Kasumi-1 (cell line): ENCODE measurements around the gene CDKN2AIPNL.
"Not testable (repeated sequence)": the region's sequence is repeated elsewhere in the genome, so short reads cannot be mapped to it uniquely, and the experiment has no call there.

Experiments
- DNase-seq, 2 experiments: peaks; one replicate each; lab custom pipeline; 2025; lab: John Stamatoyannopoulos, UW

Gene CDKN2AIPNL

GRCh38 chr5:134437847-134438581 lies 26.3 kb upstream of the CDKN2AIPNL start:
- no peak for DNase-seq

- no peak for DNase-seq
Observed at GRCh38 chr5:134437340-134437846, 25.7 kb upstream of the CDKN2AIPNL start.

- DNase-seq, result no peak
Observed at GRCh38 chr5:134436523-134437339, 25.1 kb upstream of the CDKN2AIPNL start.

- no peak for DNase-seq
Observed at GRCh38 chr5:134435560-134435959, 23.9 kb upstream of the CDKN2AIPNL start.

GRCh38 chr5:134432677-134433359 lies 21.1 kb upstream of the CDKN2AIPNL start:
- peak; percentile 25 to 26 for DNase-seq

GRCh38 chr5:134432174-134432573 lies 20.5 kb upstream of the CDKN2AIPNL start:
- no peak for DNase-seq

GRCh38 chr5:134430001-134430569 lies 18.4 kb upstream of the CDKN2AIPNL start:
- no peak for DNase-seq

GRCh38 chr5:134427540-134428041 lies 15.9 kb upstream of the CDKN2AIPNL start:
- DNase-seq, result no peak

GRCh38 chr5:134426361-134426760 lies 14.7 kb upstream of the CDKN2AIPNL start:
- DNase-seq, result no peak

GRCh38 chr5:134423376-134423775 lies 11.7 kb upstream of the CDKN2AIPNL start:
- no peak for DNase-seq

GRCh38 chr5:134422791-134423365 lies 11.2 kb upstream of the CDKN2AIPNL start:
- DNase-seq, result no peak

- DNase-seq, result not testable (repeated sequence)
Observed at GRCh38 chr5:134421038-134421437, 9.4 kb upstream of the CDKN2AIPNL start.

GRCh38 chr5:134420343-134420742 lies 8.7 kb upstream of the CDKN2AIPNL start:
- DNase-seq, result no peak

- DNase-seq, result no peak
Observed at GRCh38 chr5:134418958-134419357, 7.3 kb upstream of the CDKN2AIPNL start.

GRCh38 chr5:134417707-134418106 lies 6.0 kb upstream of the CDKN2AIPNL start:
- DNase-seq, result no peak

GRCh38 chr5:134413046-134413445 lies 1.4 kb upstream of the CDKN2AIPNL start:
- no peak for DNase-seq

GRCh38 chr5:134411228-134411545 lies 494 bp downstream of the CDKN2AIPNL start:
- DNase-seq, result no peak

GRCh38 chr5:134410822-134411221 lies 859 bp downstream of the CDKN2AIPNL start:
- DNase-seq, result no peak

GRCh38 chr5:134409321-134409720 lies 2.4 kb downstream of the CDKN2AIPNL start:
- DNase-seq, result no peak

GRCh38 chr5:134406390-134406789 lies 5.3 kb downstream of the CDKN2AIPNL start:
- no peak for DNase-seq

GRCh38 chr5:134403951-134404350 lies 7.7 kb downstream of the CDKN2AIPNL start:
- DNase-seq, result no peak
